GM21786 (cell line): ENCODE measurements around the gene RLIM.

ENCODE experiments used
- ATAC-seq: cut with Tn5 transposase; IDR thresholded peaks from one replicate; pipeline ENCODE4 v1.9.1; 2021; ENCODE audit not compliant: unreplicated experiment

RLIM gene

DNA sequence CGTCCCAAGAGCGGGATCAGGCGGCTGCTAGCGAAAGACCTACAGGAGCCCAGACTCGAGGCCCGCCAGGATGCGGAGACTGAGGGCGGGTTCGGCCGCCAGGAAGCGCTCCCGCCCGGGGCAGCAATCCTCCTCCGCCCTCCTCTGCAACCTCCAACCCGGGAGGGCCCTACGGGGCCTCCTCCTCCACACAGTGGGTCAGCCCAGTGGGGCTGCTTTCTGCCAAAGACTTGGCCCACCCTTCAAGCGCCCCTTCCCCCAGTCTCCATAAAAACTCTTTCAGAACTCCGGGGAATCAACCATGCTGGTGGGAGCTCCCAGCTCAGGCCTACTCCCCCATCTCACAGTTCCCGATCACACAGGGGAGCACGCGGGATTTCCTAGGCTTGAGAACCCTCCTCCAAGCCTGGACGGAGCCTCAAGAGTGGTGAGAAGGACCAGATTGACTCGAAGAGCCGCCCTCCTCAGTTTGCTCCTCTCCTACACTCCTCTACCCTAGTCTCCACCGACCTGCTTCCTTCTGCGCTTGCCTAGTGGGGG, 77.5 kb downstream of the RLIM start:
- peak; percentile 24 for ATAC-seq

DNA sequence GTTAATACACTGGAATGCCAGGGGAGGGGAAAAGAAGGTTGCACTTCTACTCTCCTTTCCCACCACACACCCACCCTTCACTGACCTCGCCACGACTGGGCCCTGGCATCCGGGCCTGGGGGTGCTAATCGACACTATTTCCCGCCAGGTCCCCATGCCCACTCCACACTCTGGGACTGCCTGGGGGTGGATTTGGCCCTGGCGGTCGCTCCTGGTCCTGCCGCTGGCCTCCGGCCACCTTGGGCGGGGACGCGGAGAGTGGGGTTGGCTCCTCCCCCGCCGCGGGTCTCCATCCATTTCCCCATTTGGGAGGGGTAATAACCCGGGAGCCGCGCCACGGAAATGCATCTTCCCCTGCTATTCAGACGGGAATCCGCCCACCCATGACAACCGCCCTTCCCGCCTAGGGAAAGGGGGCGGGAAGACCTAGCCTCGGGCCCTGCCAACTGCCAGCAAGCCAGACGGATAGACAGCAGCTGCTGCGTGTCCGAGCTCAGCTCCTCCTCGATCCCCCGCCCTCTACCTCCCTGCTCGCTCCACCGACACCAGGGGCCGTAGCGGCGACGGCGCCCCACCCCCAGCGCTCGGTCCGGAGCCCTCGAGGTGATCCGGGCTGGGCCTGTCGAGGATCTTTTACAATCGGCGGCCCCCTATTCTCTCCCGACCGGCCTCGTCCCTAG, 78.1 kb downstream of the RLIM start:
- ATAC-seq: peak; percentile 51

DNA sequence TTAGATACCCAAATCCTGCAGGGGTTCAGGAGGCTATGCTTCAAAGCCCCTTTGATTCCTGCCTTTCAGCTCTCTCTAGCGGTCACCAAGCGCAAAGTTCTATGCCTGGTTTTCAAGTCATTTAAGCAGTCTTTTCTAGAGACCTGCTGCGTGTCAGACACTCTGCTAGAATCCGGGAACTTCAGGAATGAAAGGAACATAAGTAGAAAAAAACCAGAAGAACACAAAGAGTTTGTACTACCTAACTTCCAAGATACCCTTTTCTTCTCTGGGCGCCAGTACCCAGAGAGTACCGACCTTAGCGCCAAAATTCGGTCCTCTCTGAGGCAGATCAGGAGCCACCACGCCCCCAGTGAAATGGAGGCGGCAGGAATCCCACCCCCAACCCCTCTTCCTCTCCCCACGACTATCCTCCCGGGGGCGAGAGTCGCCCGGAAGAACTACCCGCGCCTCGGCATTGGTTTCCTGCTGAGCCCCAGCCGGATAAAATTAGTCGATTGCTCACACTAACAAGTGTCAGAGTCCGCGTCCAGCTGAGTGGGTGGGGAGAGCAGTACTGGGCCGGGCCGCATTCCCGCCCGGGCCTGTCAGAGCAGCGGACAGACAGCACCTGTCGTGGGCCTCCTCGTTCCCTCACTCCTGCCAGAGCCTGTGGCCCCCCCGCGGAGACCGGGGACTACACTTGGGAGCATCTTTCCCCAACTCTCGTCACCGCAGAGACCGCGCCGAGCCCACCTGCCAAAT, 78.8 kb downstream of the RLIM start:
- ATAC-seq: peak; percentile 34
